Middle frontal gyrus (tissue), 1 donor: ENCODE results near the gene STAM.
"Not testable (repeated sequence)": the region's sequence is repeated elsewhere in the genome, so short reads cannot be mapped to it uniquely, and the experiment has no call there.

Experiments
- DNase-seq: peaks from one replicate; pipeline ENCODE4 v3.0.0-alpha.2; 2015; ENCODE audit warnings: low spot score; ENCODE audit errors: extremely low spot score

Gene STAM

GRCh38 chr10:17674566-17674965, 30.6 kb downstream of the STAM start:
- no peak for DNase-seq

GRCh38 chr10:17675638-17676037, 31.7 kb downstream of the STAM start:
- no peak for DNase-seq

GRCh38 chr10:17676919-17677318, 33.0 kb downstream of the STAM start:
- no peak for DNase-seq

DNA sequence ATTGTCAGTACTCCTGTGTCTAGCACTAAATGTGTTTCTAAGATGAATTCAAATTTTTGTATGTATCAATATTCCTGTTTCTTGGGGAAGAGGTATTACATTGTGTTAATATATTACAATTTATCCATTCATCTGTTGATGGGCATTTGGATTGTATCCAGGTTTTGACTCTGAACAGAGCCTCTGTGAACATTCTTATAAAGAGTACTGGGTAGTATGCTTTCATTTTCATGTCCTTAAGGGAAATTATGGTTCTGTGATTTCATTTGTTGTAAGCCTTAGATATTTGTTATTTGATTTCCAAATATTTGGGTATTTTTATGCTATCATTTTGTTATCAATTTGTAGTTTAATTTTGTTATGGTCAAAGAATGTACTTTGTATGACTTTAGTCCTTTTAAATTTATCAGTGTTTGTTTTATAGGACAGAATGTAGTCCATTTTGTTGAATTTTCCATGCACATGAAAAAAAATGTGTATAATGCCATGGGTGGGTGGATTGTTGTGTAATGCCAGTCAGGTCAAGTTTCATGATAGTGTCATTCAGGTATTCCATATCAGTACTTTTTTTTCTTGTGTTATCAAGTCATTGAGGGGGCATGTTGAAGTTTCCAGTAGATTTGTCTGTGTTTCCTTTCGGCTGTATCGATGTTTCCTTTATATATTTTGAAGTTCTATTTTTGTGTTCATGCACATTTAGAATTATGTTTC, 38.4 kb downstream of the STAM start:
- DNase-seq = no peak

DNA sequence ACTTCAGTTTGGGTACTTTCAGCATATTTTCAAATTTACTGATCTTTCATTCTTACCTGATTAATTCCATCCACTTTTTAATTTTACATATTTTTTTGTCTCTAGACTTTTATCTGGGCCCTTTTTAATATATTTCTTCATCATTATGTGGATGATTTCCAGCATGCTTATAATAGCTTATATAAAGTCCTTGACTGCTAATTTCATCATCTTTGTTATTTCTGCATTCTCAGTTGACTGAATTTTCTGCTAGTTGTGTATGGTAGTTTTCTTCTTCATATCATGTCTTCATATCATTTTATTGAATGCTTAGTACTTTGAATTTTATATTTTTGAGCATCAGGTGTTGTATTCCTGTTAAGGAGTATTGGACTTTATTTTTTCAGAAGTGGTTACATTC, 39.6 kb downstream of the STAM start:
- DNase-seq = no peak

- DNase-seq = no peak
Observed at GRCh38 chr10:17684537-17684936, 40.6 kb downstream of the STAM start.

GRCh38 chr10:17685233-17685840, 41.4 kb downstream of the STAM start:
- no peak for DNase-seq

GRCh38 chr10:17687117-17687831, 43.3 kb downstream of the STAM start:
- no peak for DNase-seq

DNA sequence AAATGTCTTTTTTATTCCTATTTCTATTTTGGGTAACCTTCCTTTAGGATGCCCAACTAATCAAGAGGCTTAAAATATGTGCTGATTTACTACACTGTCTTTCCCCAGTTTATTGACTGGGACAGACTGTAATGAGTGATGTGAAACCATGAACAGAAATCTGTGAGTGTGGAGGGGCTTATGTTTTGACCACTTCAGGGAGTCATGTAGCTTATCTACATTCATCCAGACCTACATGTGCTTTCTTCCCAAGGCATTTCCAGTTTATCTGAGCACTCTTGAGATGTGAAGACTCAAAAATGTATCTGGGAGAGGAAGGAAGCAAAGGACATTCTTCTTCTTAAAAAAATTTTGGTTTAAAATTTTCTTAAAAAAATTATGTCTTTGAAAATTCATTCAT, 45.2 kb downstream of the STAM start:
- DNase-seq = no peak

DNA sequence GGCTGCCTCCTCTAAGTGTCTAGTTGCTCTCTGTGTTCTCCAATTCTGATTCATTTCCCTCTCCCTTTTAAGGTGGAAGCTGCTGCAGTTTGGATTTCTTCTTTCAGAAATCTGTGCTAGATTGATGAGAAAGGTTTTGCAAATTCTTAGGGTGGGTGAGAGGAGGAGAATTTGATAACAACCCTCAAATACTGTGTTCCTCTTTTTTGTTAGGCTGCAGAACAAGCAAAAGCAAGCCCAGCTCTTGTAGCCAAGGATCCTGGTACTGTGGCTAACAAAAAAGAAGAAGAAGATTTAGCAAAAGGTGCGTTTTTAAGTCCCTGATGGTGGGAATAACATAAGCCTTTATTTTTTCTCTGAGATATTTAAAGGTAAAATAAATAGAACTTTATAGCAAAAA, 49.1 kb downstream of the STAM start:
- DNase-seq = no peak

- DNase-seq = no peak
Observed at GRCh38 chr10:17698696-17699095, 54.7 kb downstream of the STAM start.

GRCh38 chr10:17701301-17701700, 57.4 kb downstream of the STAM start:
- no peak for DNase-seq

DNA sequence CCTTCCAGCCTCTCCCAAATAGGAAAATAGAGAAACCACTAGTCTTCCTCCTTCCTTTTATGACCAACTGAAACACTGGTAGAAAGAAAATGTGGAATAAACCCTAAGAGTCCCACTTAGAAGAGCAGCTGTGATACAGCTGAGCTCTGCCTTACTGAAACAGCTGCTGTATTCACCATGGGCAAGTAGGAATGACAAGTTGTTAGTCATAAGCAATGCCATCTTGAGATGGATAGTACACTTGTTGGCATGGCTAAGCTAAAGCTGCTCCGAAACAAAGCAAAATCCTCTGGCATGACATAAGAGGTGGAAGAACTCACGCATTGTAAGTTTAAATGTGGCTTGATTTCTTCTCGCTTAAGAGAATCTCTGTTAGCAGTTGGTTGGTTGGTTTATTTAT, 59.8 kb downstream of the STAM start:
- DNase-seq = no peak

DNA sequence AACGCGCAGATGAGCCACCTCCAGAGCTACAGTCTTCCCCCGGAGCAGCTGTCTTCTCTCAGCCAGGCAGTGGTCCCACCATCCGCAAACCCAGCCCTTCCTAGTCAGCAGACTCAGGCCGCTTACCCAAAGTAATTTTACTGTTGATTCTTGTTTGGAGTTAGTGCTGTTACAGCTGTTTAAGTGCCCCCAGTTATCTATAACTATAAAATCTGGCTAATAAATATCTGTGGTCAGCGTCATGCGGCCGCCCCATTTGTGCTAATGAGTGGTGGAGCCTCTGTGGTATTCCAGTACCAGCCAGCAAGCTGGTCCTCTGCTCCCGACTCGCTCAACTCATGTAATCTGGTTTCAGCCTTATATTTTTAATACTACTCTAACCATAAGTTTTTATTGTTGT, 64.9 kb downstream of the STAM start:
- no peak for DNase-seq

- no peak for DNase-seq
Observed at GRCh38 chr10:17709492-17709891, 65.5 kb downstream of the STAM start.

DNA sequence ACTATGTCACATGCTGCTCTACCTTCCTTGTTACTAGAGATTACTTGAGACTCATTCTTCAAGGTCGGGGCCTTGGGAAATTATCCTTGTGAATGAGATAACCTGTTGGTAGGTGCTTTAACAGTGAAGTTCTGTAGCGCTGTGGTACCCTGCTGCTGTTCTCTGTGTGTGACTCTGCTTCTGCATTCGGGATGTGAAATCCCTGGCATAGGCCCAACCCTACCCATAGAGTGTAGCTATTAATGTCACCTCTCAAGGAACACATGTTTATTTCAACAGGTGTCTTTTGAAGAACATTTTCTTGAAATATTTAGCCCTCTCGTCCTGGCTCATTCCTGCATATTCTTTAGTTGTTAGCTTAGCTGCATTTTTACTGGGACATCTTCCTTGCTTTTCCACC, 66.2 kb downstream of the STAM start:
- no peak for DNase-seq

DNA sequence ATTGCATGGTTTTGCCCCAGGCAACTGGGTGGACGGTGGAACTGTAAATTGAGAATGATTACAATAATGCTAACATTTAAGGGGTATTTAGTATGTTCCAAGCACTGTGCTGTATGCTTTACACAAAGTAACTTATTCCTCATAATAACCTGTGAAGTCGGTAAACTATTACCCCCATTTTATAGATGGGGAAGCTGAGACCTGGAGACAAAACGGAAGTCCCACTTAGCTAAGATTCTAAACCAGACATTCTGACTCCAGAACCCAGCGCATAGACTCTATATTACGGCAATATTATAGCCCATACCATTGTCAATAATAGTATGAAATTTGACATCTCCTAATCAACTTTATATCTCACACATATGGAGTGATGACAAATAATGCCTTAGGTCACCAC, 68.1 kb downstream of the STAM start:
- DNase-seq = no peak

DNA sequence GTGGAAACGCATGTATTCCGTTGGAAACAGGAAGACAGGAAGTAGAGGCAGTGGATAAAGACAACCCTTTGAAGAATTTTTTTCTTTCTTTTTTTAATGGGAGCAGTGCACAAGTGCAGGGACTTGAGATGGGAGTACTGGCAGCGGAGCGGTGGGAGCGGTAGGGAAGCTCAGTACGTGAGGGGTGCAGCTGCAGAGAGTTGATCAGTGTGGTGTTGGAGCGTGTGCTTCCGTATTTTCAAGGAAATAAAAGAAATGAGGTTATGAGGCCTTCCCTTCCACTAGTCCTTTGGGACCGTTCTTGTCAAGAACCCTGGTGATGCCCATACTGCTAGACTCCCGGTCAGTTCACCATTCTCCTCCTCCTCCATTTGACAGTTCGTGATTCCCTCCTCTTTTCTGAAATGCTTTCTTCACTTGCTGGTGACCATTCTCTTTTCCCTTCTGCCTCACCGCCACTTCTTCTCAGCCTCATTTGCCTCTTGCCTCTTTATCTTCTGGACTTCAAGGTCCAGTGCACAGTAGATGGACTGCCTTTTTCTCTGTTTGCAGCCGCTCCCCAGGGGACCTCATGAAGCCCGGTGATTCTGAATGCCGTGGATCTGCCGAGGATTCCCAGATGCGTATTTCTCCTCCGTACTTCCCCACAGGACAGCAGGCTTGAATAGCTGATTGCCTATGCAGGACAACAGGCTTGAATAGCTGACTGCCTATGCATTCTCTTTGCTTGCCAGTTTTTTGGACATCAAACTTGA, 68.9 kb downstream of the STAM start:
- no peak for DNase-seq

- DNase-seq = no peak
Observed at GRCh38 chr10:17713758-17714157, 69.8 kb downstream of the STAM start.

GRCh38 chr10:17716161-17716560, 72.2 kb downstream of the STAM start:
- no peak for DNase-seq

DNA sequence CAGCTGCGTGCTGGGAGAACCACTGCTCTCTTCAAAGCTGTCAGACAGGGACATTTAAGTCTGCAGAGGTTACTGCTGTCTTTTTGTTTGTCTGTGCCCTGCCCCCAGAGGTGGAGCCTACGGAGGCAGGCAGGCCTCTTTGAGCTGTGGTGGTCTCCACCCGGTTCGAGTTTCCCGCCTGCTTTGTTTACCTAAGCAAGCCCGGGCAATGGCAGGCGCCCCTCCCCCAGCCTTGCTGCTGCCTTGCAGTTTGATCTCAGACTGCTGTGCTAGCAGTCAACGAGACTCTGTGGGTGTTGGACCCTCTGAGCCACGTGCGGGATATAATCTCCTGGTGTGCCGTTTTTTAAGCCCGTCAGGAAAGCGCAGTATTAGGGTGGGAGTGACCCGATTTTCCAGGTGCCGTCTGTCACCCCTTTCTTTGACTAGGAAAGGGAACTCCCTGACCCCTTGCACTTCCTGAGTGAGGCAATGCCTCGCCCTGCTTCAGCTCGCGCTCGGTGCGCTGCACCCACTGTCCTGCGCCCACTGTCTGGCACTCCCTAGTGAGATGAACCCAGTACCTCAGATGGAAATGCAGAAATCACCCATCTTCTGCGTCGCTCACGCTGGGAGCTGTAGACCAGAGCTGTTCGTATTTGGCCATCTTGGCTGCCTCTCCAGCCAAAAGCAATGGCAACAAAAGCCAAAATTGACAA, 78.5 kb downstream of the STAM start:
- DNase-seq = not testable (repeated sequence)
